Astrocyte of the cerebellum (primary cell): ENCODE results near the gene NACA2.
"Not testable (repeated sequence)": the region's sequence is repeated elsewhere in the genome, so short reads cannot be mapped to it uniquely, and the experiment has no call there.

ENCODE experiments used
- DNase-seq: peaks from one replicate; pipeline ENCODE4 v3.0.0-alpha.2; 2011; ENCODE audit warnings: low read depth
- H3K4me3 ChIP-seq: 2 replicates; pipeline ENCODE4 v1.5.1; 2011; ENCODE audit warnings: mild to moderate bottlenecking, low read depth, low read length, moderate library complexity
- in situ Hi-C: cut with HindIII; loops from 2 replicates; pipeline ENCODE4 v1.10.0; 2017; ENCODE audit warnings: low sequenced_read_pairs
- TF ChIP-seq, protein P1 (sequence below): IDR thresholded peaks from 2 replicates; pipeline ENCODE4 v1.5.1; 2012; ENCODE audit warnings: low read length, low read depth, moderate library complexity, mild to moderate bottlenecking; ENCODE audit errors: missing control alignments

Gene NACA2

DNA sequence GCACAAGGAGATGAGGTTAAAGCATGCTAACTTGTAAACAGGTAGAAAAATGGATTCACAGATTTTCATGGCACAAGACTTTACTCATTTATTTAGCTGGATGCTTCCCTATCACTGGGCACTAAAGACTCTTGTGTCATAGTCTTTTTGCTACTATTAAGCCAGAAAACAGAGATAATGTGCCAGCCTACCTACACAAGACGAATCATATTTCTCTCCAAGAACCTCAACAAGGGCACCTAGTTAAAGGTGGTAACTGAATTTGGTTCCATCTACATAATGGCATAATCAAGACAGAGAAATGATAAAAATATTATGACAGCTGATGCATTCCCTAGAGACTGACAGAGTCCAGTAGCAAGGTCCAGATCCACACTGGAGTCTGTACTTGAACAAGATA lies 3.8 kb downstream of the NACA2 start:
- no peak overlapping the region for H3K4me3 ChIP-seq
- TF ChIP-seq, protein P1, sequence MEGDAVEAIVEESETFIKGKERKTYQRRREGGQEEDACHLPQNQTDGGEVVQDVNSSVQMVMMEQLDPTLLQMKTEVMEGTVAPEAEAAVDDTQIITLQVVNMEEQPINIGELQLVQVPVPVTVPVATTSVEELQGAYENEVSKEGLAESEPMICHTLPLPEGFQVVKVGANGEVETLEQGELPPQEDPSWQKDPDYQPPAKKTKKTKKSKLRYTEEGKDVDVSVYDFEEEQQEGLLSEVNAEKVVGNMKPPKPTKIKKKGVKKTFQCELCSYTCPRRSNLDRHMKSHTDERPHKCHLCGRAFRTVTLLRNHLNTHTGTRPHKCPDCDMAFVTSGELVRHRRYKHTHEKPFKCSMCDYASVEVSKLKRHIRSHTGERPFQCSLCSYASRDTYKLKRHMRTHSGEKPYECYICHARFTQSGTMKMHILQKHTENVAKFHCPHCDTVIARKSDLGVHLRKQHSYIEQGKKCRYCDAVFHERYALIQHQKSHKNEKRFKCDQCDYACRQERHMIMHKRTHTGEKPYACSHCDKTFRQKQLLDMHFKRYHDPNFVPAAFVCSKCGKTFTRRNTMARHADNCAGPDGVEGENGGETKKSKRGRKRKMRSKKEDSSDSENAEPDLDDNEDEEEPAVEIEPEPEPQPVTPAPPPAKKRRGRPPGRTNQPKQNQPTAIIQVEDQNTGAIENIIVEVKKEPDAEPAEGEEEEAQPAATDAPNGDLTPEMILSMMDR: no peak
- no peak for DNase-seq
- in situ Hi-C loops: no loop called here

DNA sequence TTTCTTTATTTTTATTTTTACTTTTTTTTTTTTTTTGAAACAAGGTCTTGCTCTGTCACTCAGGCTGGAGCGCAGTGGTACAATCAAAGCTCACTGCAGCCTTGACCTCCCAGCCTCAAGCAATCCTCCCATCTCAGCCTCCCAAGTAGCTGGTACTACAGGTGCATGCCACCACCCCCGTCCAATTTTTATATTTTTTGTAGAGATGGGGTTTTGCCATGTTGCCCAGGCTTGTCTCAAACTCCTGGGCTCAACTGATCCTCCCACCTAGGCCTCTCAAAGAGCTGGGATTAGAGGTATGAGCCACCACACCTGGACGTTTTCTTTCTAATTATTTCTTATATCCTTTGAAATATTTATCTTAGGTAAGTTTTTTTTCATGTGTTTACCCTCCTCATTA lies 4.4 kb downstream of the NACA2 start:
- in situ Hi-C loops: not testable (repeated sequence)

DNA sequence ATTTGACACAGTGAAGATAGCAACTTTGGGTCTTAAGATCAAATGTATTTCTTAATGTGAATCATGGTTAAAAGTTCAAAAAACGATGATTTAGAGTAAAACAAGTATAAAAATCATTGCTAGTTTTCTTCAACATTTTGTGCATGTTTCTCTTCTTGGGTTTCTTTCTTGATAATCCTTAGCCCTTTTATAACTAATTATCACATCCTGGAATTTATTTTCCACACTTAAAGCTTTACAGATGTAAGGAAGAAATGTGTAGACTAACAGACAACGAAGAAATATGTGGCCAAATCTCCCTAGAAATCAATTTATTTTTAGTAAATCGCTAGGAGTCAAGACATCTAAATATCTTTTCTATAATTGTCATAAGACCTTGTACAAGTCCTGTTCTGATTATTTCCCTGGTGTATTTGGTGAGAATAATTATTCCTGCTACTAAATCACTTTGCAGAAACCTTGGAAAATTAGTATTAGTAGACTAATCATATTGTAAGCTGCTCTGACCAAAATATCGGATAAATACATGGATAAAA lies 4.9 kb downstream of the NACA2 start:
- TF ChIP-seq, protein P1: no peak
- in situ Hi-C loops: no loop called here
- DNase-seq: no peak
- no peak overlapping the region for H3K4me3 ChIP-seq

More for the DNA sequence above, 4.4 kb downstream of the NACA2 start:
- not testable (repeated sequence) for H3K4me3 ChIP-seq, DNase-seq

DNA sequence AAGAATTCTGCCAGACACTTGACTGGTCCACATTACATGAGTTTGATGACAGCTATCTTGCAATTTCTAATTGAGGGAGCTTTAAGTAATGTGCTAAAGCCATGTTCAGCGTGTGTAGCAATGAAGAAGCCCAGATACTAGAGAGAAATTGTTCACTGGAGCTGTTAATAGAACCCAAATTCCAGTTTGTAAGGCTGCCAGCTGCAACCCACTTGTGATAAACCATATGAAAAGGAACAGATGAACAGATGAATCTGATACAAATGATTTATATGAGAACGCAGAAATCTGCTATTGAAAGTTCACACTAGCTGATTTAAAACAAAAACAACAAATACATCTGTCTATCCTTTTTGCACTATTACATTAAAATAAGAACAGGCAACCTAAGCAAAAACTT lies 6.2 kb downstream of the NACA2 start:
- TF ChIP-seq, protein P1: no peak
- in situ Hi-C loops: no loop called here
- H3K4me3 ChIP-seq: no peak overlapping the region
- DNase-seq: no peak

DNA sequence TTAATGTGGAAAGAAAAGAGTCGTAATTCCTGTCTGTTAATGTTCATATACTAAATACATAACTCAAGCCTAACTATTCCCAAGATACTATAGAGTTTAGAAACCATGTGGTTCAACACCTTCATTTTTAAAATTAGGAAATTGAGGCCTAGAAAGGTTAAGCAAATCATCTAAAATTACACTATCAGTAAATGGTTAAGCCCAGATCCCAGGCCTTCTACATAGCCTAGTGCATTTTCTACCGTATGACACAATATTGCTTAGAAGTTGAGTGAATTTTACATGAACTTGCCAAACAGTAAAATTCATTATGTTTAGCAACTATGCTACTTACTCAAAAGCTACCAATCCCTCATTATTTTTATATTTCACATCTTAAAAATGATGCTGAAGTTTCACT lies 6.8 kb downstream of the NACA2 start:
- TF ChIP-seq, protein P1: no peak
- in situ Hi-C loops: no loop called here
- no peak overlapping the region for H3K4me3 ChIP-seq
- no peak for DNase-seq

DNA sequence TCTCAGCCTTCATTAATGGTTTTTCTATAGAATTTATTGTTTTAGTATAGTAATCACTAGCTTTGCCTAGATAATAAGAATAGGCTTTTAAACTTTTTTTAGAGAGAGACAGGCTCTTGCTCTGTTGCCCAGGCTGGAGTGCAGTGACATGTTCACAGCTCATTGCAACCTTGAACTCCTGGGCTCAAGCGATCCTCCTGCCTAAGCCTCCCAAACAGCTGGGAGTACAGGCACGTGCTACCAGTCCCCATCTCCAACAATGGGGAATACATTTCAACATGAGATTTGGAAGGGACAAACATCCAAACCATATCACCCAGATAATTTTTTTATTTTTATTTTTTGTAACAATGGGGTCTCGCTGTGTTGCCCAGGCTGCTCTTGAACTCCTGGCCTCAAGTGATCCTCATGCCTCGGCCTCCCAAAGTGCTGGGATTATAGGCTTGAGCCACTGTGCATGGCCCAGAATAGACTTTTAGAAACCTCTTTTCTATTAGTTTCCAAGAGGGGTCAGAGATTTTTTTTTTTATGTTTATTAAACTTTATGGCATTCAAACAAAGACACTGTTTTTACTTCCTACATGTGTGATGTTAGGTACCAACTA lies 7.3 kb downstream of the NACA2 start:
- no peak for DNase-seq
- H3K4me3 ChIP-seq: no peak overlapping the region
- TF ChIP-seq, protein P1: no peak
- in situ Hi-C loops: no loop called here

DNA sequence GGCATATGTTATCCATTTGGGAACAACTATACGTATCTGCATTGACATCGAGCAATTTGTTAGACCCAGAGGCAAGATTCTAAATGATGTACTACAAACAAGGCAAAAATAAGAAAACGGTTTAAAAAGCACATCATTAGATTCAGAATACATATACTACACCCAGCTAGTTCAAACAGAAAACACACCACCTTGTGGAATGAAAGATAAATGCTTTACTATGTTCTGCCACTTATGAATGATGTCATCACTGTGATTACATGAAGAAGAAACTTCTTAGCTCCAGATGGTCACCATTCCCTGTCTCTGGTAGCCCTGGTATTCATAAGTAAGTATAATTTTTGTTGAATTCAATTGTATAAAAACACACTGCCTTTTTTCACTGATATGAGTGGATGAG lies 7.8 kb downstream of the NACA2 start:
- DNase-seq: peak; percentile 40
- in situ Hi-C loops: no loop called here
- TF ChIP-seq, protein P1: peak; percentile 31
- H3K4me3 ChIP-seq: no peak overlapping the region
